PC-9 (cell line): ENCODE data around the gene RAB11FIP4. TPM values are rescaled to one million over a fixed set of nuclear protein-coding genes. Genes with fewer than 3 reads are reported as not detected.

Source experiments
- BruUV-seq: library from RNA; stranded (reverse); fragments of 400-500 nt; replicated peaks from 2 replicates; lab custom pipeline; 2021; lab: Mats Ljungman, UMichigan
- CTCF ChIA-PET: fragments of 300-600 bp; sonication (Branson Sonifier 250); formaldehyde crosslinking; loops from one replicate; lab custom pipeline; 2022; ENCODE audit warnings: antibody characterized with exemption; lab: Charles Lee
- POLR2A ChIA-PET: fragments of 300-600 bp; sonication (Branson Sonifier 250); formaldehyde crosslinking; loops from one replicate; lab custom pipeline; 2022; ENCODE audit warnings: antibody characterized with exemption; ENCODE audit not compliant: unreplicated experiment; lab: Charles Lee
- DNase-seq, 2 experiments: peaks; one replicate each; pipeline versions ENCODE4 v3.0.0 to v3.0.0-alpha.2; 2015 to 2022; ENCODE audit warnings: mixed read lengths in 1 of 2
- H2AFZ ChIP-seq: fragments of 200-600 bp; sonication (generic); 2 replicates; pipeline ENCODE4 v1.8.1; 2017; ENCODE audit warnings: antibody characterized with exemption
- H3F3A ChIP-seq: fragments of 200-600 bp; sonication (generic); 2 replicates; pipeline ENCODE4 v1.8.1; 2017; ENCODE audit warnings: antibody characterized with exemption, mild to moderate bottlenecking, low read depth; ENCODE audit not compliant: insufficient read depth
- H3K27ac ChIP-seq: fragments of 200-600 bp; sonication (generic); 2 replicates; pipeline ENCODE4 v1.6.1; 2016; ENCODE audit warnings: mixed run types
- H3K27me3 ChIP-seq: fragments of 200-600 bp; sonication (generic); 2 replicates; pipeline ENCODE4 v1.6.1; 2016; ENCODE audit warnings: low read depth, mixed run types; ENCODE audit not compliant: insufficient read depth
- H3K36me3 ChIP-seq: fragments of 200-600 bp; sonication (generic); 2 replicates; pipeline ENCODE4 v1.6.1; 2016; ENCODE audit warnings: low read depth, mixed run types
- H3K4me1 ChIP-seq: fragments of 200-600 bp; sonication (generic); replicated peaks from 2 replicates; pipeline ENCODE4 v1.6.1; 2016; ENCODE audit warnings: mixed run types; ENCODE audit not compliant: insufficient read depth
- H3K4me2 ChIP-seq: fragments of 200-600 bp; sonication (generic); 2 replicates; pipeline ENCODE4 v1.6.1; 2017; ENCODE audit warnings: mixed run types
- H3K4me3 ChIP-seq: fragments of 200-600 bp; sonication (generic); 2 replicates; pipeline ENCODE4 v1.6.1; 2016; ENCODE audit warnings: mixed run types
- H3K79me2 ChIP-seq: fragments of 200-600 bp; sonication (generic); 2 replicates; pipeline ENCODE4 v1.6.1; 2017; ENCODE audit warnings: low read depth, mixed run types
- H3K9me2 ChIP-seq: fragments of 200-600 bp; sonication (generic); 2 replicates; pipeline ENCODE4 v1.8.1; 2017; ENCODE audit warnings: mild to moderate bottlenecking; ENCODE audit not compliant: insufficient read depth
- H3K9me3 ChIP-seq: fragments of 200-600 bp; sonication (generic); 2 replicates; pipeline ENCODE4 v1.8.1; 2016; ENCODE audit warnings: low read depth; ENCODE audit not compliant: insufficient read depth
- H4K20me1 ChIP-seq: fragments of 200-600 bp; sonication (generic); 2 replicates; pipeline ENCODE4 v1.8.1; 2017; ENCODE audit not compliant: insufficient read depth
- CTCF ChIP-seq: fragments of 200-600 bp; sonication (generic); conservative IDR thresholded peaks from 2 replicates; pipeline ENCODE4 v1.6.1; 2017; ENCODE audit warnings: mixed run types, antibody characterized with exemption, mild to moderate bottlenecking, moderate library complexity
- EZH2 ChIP-seq: fragments of 200-600 bp; sonication (generic); IDR thresholded peaks from 2 replicates; pipeline ENCODE4 v1.8.0; 2017; ENCODE audit warnings: antibody characterized with exemption, low read depth
- intact Hi-C: fragments of 100-400 bp; cut with micrococcal nuclease; formaldehyde crosslinking; loops from one replicate; pipeline ENCODE4 v1.10.0; 2022; ENCODE audit not compliant: unreplicated experiment
- total RNA-seq: library from RNA; stranded (reverse); gene quantifications from 2 replicates; pipeline ENCODE4 v1.2.3, GENCODE V29; 2021

RAB11FIP4 gene
- total RNA-seq, 1 experiment from 2014 or later, result 22.9 TPM

GRCh38 chr17:31512104-31512740 lies 120.7 kb downstream of the RAB11FIP4 start:
- H3F3A ChIP-seq, result no peaks in the 10 kb centered on the region
- H4K20me1 ChIP-seq, result no peaks in the 10 kb centered on the region; the same call in 1 of the 2 replicates
- ChIA-PET POLR2A (no interaction called here), CTCF (no interaction called here)
- intact Hi-C loops, result no loop called here
- no peaks in the 10 kb centered on the region for H3K36me3 ChIP-seq
- no peak for DNase-seq
- H3K27ac ChIP-seq, result no peak overlapping the region
- no peak overlapping the region for H3K4me3 ChIP-seq
- no peaks in the 10 kb centered on the region for H3K27me3 ChIP-seq
- BruUV-seq, result no TSS peak
- no peaks in the 10 kb centered on the region for H3K4me1 ChIP-seq
- H2AFZ ChIP-seq, result no peak overlapping the region
- H3K9me2 ChIP-seq, result no peaks in the 10 kb centered on the region
- peaks cover under 1% of the 10 kb centered on the region; the same call in 1 of the 2 replicates for H3K79me2 ChIP-seq
- no peaks in the 10 kb centered on the region for H3K9me3 ChIP-seq
- H3K4me2 ChIP-seq, result no peak overlapping the region
- no peak for TF ChIP-seq EZH2
- no peak for TF ChIP-seq CTCF

- CTCF ChIA-PET, result no interaction called here
- Histone ChIP-seq H3K4me1 (no peaks in the 10 kb centered on the region), H3K4me3 (no peak overlapping the region), H3K79me2 (no peaks in the 10 kb centered on the region), H3K9me2 (no peaks in the 10 kb centered on the region), H3K36me3 (no peaks in the 10 kb centered on the region), H3K4me2 (no peak overlapping the region), H3K9me3 (no peaks in the 10 kb centered on the region), H2AFZ (no peak overlapping the region), H3K27me3 (no peaks in the 10 kb centered on the region), H3K27ac (no peak overlapping the region), H4K20me1 (no peaks in the 10 kb centered on the region; the same call in 1 of the 2 replicates), H3F3A (no peaks in the 10 kb centered on the region)
- no peak for DNase-seq
- no peak for TF ChIP-seq CTCF
- no peak for TF ChIP-seq EZH2
- BruUV-seq, result no TSS peak
- POLR2A ChIA-PET, result no interaction called here
- intact Hi-C loops, result no loop called here
These were observed 121.3 kb downstream of the RAB11FIP4 start for GRCh38 chr17:31512796-31513195.

- TF ChIP-seq CTCF (no peak), EZH2 (no peak)
- no peaks in the 10 kb centered on the region for H3K36me3 ChIP-seq
- H3K4me3 ChIP-seq, result no peak overlapping the region
- no peaks in the 10 kb centered on the region for H3K9me3 ChIP-seq
- H4K20me1 ChIP-seq, result no peaks in the 10 kb centered on the region; the same call in 1 of the 2 replicates
- H3K27ac ChIP-seq, result no peak overlapping the region
- H3F3A ChIP-seq, result no peaks in the 10 kb centered on the region
- H3K9me2 ChIP-seq, result no peaks in the 10 kb centered on the region
- H2AFZ ChIP-seq, result no peak overlapping the region
- intact Hi-C loops, result no loop called here
- H3K4me1 ChIP-seq, result no peaks in the 10 kb centered on the region
- POLR2A ChIA-PET, result no interaction called here
- H3K4me2 ChIP-seq, result no peak overlapping the region
- CTCF ChIA-PET, result no interaction called here
- H3K79me2 ChIP-seq, result no peaks in the 10 kb centered on the region
- no peak for DNase-seq
- H3K27me3 ChIP-seq, result no peaks in the 10 kb centered on the region
- no TSS peak for BruUV-seq
These were observed 122.4 kb downstream of the RAB11FIP4 start for GRCh38 chr17:31513731-31514427.
